HepG2 (cell line): ENCODE measurements around the gene CKAP2. TPM values are rescaled to one million over a fixed set of nuclear protein-coding genes. Genes with fewer than 3 reads are reported as not detected.
"Not testable (repeated sequence)": the region's sequence is repeated elsewhere in the genome, so short reads cannot be mapped to it uniquely, and the experiment has no call there.

Experiments
- ATAC-seq: fragments of 200-7000 bp; cut with Tn5 transposase; 3 replicates; pipeline ENCODE4 v1.9.1; 2020; ENCODE audit warnings: mild to moderate bottlenecking, moderate library complexity
- BruUV-seq: library from RNA; stranded (reverse); fragments of 400-500 nt; replicated peaks from 2 replicates; lab custom pipeline; 2021; lab: Mats Ljungman, UMichigan
- CTCF ChIA-PET: fragments of 300-600 bp; formaldehyde crosslinking; extraction: SDS; loops from one replicate; lab custom pipeline; 2021; ENCODE audit warnings: low total read pairs, inconsistent platforms, low intra/inter-chr PET ratio; lab: Yijun Ruan, JAX
- POLR2A ChIA-PET: fragments of 350-600 bp; sonication (Branson Sonifier 250); formaldehyde crosslinking; loops from one replicate; lab custom pipeline; 2020; ENCODE audit warnings: antibody characterized with exemption, inconsistent platforms; lab: Yijun Ruan, JAX
- DNase-seq: peaks from one replicate; pipeline ENCODE4 v3.0.0-alpha.2; 2015; ENCODE audit warnings: low spot score
- FAIRE-seq: peaks from 3 replicates; lab custom pipeline; 2011; peaks lifted over from hg19 to GRCh38; lab: Jason Lieb, UNC
- H2AFZ ChIP-seq: one replicate; pipeline ENCODE4 v1.6.1; 2011; ENCODE audit warnings: low read length, inconsistent platforms
- H3K27ac ChIP-seq: fragments of 300-600 bp; 3 replicates; pipeline ENCODE4 v1.8.0; 2011; ENCODE audit warnings: mixed run types, mild to moderate bottlenecking, mixed read lengths, low read length, inconsistent platforms; ENCODE audit not compliant: insufficient read depth; ENCODE audit errors: extremely low read length
- H3K27me3 ChIP-seq, 2 experiments: fragments of 200-600 bp in 1 of 2; 2 replicates in 1 of 2; 3 replicates in 1 of 2; pipeline versions ENCODE4 v1.6.0 to v1.8.0; 2011; ENCODE audit warnings: low read length in 2 of 2, mild to moderate bottlenecking in 2 of 2, moderate library complexity in 2 of 2, inconsistent platforms in 1 of 2; ENCODE audit not compliant: insufficient read depth in 2 of 2, control insufficient read depth in 1 of 2
- H3K36me3 ChIP-seq, 2 experiments: fragments of 200-600 bp in 1 of 2; replicated peaks in 1 of 2; 2 replicates in 1 of 2; 3 replicates in 1 of 2; pipeline versions ENCODE4 v1.5.1 to v1.8.0; 2011; ENCODE audit warnings: low read length in 2 of 2, inconsistent platforms in 1 of 2; ENCODE audit not compliant: insufficient read depth in 2 of 2, control insufficient read depth in 1 of 2
- H3K4me1 ChIP-seq: 2 replicates; pipeline ENCODE4 v1.5.1; 2012; ENCODE audit warnings: low read length, inconsistent platforms; ENCODE audit not compliant: insufficient read depth
- H3K4me2 ChIP-seq: 2 replicates; pipeline ENCODE4 v1.6.0; 2011; ENCODE audit warnings: low read depth, low read length, inconsistent platforms
- H3K4me3 ChIP-seq, 3 experiments: fragments of 200-600 bp in 1 of 3; sonication (generic), shearing (Covaris generic) in 1 of 3; replicated peaks in 1 of 3; 2 replicates each; pipeline ENCODE4 v1.5.1; 2011 to 2016; ENCODE audit warnings: low read length in 3 of 3, inconsistent platforms in 2 of 3, low read depth in 2 of 3, mild to moderate bottlenecking in 2 of 3, control low read depth in 1 of 3, mixed read lengths in 1 of 3; ENCODE audit not compliant: insufficient read depth in 1 of 3
- H3K79me2 ChIP-seq: one replicate; pipeline ENCODE4 v1.6.1; 2011; ENCODE audit warnings: low read length, inconsistent platforms; ENCODE audit not compliant: insufficient read depth
- H3K9ac ChIP-seq: 2 replicates; pipeline ENCODE4 v1.6.0; 2011; ENCODE audit warnings: mild to moderate bottlenecking, low read depth, low read length, inconsistent platforms; ENCODE audit not compliant: insufficient read depth
- H3K9me3 ChIP-seq: 2 replicates; pipeline ENCODE4 v1.5.1; 2012; ENCODE audit warnings: mild to moderate bottlenecking, low read length
- H4K20me1 ChIP-seq: 2 replicates; pipeline ENCODE4 v1.6.0; 2011; ENCODE audit warnings: inconsistent platforms, mild to moderate bottlenecking, low read length, moderate library complexity; ENCODE audit not compliant: insufficient read depth
- WGBS: methylation state at CpG from one replicate; pipeline ENCODE4 v1.1.6; 2017; ENCODE audit warnings: low lambda C conversion rate; 5-methylcytosine and 5-hydroxymethylcytosine counted together
- in situ Hi-C: cut with HindIII; loops from 2 replicates; pipeline ENCODE4 v1.10.0; 2017; ENCODE audit warnings: low pct_unique_long_range_greater_than_20kb; ENCODE audit not compliant: extremely low pct_ligation_motif_present
- intact Hi-C: fragments of 100-400 bp; cut with micrococcal nuclease; formaldehyde crosslinking; loops from one replicate; pipeline ENCODE4 v1.10.0; 2022; ENCODE audit not compliant: unreplicated experiment
- polyA plus RNA-seq, 8 experiments: library from polyadenylated mRNA; depleted of rRNA in 3 of 8; stranded (reverse) in 7 of 8; unstranded in 1 of 8; fragments of >200 nt; fragmentation: Illumina TruSeq in 4 of 8; extraction: Trizol in 4 of 8; gene quantifications; 2 replicates each; pipeline versions ENCODE4 v1.2.1 to v1.2.3, GENCODE V29; 2011 to 2016; ENCODE audit warnings: low read depth in 4 of 8, missing spikeins in 1 of 8, mixed read lengths in 1 of 8; ENCODE audit not compliant: insufficient read depth in 1 of 8
- total RNA-seq, 5 experiments: library from RNA; depleted of rRNA; stranded (reverse); fragments of >200 nt; fragmentation: Illumina TruSeq; extraction: Trizol; gene quantifications; 2 replicates each; pipeline ENCODE4 v1.2.3, GENCODE V29; 2016; ENCODE audit warnings: low read depth in 1 of 5

Gene CKAP2
- total and polyA plus RNA-seq, 2 of the 13 experiments (the other 11 are each of a cell fraction or from before 2014, with no cell fraction given): 6.7 to 40.3 TPM

DNA sequence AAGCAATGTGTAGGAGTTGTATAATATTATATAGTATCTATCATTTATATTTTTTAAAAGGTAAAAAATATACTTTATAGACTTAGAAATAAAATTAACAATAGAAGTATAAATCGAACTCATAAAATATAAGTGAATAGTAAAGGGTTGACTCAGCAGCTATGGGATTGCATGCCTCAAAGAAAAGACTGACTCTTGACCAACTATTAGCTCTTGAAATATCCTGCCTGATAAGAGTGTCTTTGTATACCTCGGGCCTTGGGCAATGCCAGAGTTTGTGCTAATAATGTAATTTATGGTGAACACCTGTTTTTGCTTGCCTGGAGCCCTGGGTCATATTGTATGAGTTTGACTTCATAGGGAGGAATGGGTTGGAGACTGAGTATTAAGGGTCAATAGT lies 31.8 kb downstream of the CKAP2 start:
- not testable (repeated sequence) for ATAC-seq

DNA sequence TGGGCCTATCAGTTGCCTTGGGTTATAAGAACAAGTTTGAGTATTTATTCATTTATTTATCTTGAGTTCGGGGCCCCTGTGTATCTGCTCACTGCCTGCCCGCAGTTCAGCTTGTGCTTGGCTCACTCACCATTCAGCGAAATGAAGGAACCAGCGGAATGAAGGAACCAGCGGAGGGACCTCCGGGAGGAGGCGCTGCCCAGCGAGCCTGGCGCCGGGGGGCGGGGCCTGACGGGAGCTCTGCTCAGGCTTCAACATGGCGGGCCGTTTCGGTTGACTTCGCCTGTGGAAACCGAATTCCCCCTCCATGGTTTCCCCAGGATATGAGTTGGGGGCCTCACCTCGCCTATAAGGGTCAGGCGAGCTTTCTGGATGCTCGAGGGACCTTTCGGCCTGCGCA lies 33.5 kb downstream of the CKAP2 start:
- H2AFZ ChIP-seq, H3K79me2 ChIP-seq, H3K4me2 ChIP-seq, ATAC-seq, DNase-seq, H4K20me1 ChIP-seq, H3K36me3 ChIP-seq, FAIRE-seq, H3K9me3 ChIP-seq, H3K27ac ChIP-seq, H3K4me3 ChIP-seq, H3K27me3 ChIP-seq, CTCF ChIA-PET, intact Hi-C loops, H3K9ac ChIP-seq, BruUV-seq, H3K4me1 ChIP-seq, in situ Hi-C loops, POLR2A ChIA-PET: not testable (repeated sequence)
- WGBS: no CpG with 5 or more reads among the region's 22 CpGs

More for the DNA sequence above, 31.8 kb downstream of the CKAP2 start:
- H3K27ac ChIP-seq, H3K36me3 ChIP-seq, H3K79me2 ChIP-seq, H3K9ac ChIP-seq, H3K4me2 ChIP-seq, DNase-seq, intact Hi-C loops, H2AFZ ChIP-seq, FAIRE-seq, H3K27me3 ChIP-seq, H3K4me3 ChIP-seq, H4K20me1 ChIP-seq, H3K4me1 ChIP-seq, POLR2A ChIA-PET, H3K9me3 ChIP-seq, BruUV-seq, in situ Hi-C loops, CTCF ChIA-PET: not testable (repeated sequence)
- WGBS: 0% methylated on average over 2 of the region's 2 CpGs

DNA sequence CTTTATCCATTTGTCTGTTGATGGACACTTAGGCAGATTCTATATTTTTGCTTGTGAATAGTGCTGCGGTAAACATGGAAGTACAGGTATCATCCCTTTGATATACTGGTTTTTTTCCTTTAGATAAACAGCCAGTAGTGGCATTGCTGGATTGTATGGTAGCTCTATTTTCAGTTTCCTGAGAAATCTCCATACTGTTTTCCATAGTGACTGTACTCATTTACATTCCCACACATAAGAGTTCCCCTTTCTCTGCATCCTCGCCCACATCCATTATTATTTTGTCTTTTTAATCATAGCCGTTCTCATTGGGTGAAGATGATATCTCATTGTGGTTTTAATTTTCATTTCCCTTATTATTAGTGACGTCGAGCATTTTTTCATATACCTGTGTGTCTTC lies 35.7 kb downstream of the CKAP2 start:
- CTCF ChIA-PET, intact Hi-C loops, DNase-seq, H3K4me3 ChIP-seq, H3K4me2 ChIP-seq, H3K4me1 ChIP-seq, in situ Hi-C loops, ATAC-seq, FAIRE-seq, POLR2A ChIA-PET, H3K27ac ChIP-seq, H2AFZ ChIP-seq, H3K9ac ChIP-seq, BruUV-seq, H3K9me3 ChIP-seq, H4K20me1 ChIP-seq, H3K79me2 ChIP-seq, H3K36me3 ChIP-seq, H3K27me3 ChIP-seq: not testable (repeated sequence)
- 15% methylated on average over 2 of the region's 5 CpGs for WGBS

DNA sequence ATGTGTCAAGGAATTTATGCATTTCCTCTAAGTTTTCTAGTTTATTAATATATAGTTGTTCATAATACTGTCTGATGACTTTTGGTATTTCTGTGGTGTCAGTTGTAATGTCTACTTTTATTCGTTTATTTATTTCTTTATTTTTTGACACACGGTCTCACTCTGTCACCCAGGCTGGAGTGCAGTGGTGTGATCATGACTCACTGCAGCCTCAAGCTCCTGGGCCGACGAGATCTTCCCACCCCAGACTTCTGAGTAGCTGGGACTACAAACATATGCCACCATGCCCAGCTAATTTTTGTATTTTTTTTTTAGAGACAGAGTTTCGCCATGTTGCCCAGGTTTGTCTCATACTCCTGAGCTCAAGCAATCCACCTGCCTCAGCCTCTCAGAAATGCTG lies 39.0 kb downstream of the CKAP2 start:
- POLR2A ChIA-PET, H3K4me3 ChIP-seq, H3K36me3 ChIP-seq, H3K9ac ChIP-seq, H4K20me1 ChIP-seq, H3K9me3 ChIP-seq, ATAC-seq, H3K4me1 ChIP-seq, BruUV-seq, in situ Hi-C loops, H3K4me2 ChIP-seq, H3K27me3 ChIP-seq, CTCF ChIA-PET, DNase-seq, intact Hi-C loops, H3K27ac ChIP-seq, H3K79me2 ChIP-seq, H2AFZ ChIP-seq: not testable (repeated sequence)
- 14% methylated on average over 5 of the region's 5 CpGs for WGBS
- FAIRE-seq: peak; percentile 34
